22Rv1 (cell line): Measurements from ENCODE around the gene PTX4.

Source experiments
- ZFX ChIP-seq: fragments of 450-650 bp; IDR thresholded peaks from 2 replicates; pipeline ENCODE4 v1.6.1; 2017; ENCODE audit warnings: antibody characterized with exemption, borderline replicate concordance
- TF ChIP-seq, protein P1 (sequence below): fragments of 450-650 bp; IDR thresholded peaks from 2 replicates; pipeline ENCODE4 v1.5.1; 2017; ENCODE audit warnings: mild to moderate bottlenecking

DNA sequence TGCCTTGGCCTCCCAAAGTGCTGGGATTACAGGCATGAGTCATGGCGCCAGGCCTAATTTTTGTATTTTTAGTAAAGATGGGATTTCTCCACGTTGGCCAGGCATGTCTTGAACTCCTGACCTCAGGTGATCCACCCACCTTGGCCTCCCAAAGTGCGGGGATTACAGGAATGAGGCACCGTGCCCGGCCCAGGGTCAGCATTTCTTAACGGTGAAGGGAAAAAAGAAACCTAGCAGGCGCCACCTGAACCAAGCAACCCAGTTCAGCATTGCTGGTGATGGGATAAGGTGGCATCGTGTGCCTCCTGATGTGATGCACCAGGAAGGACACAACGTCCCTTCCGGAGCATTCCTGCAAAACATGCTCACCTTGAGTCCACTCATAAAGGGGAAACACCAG, 11.7 kb downstream of the PTX4 start:
- TF ChIP-seq, protein P1, sequence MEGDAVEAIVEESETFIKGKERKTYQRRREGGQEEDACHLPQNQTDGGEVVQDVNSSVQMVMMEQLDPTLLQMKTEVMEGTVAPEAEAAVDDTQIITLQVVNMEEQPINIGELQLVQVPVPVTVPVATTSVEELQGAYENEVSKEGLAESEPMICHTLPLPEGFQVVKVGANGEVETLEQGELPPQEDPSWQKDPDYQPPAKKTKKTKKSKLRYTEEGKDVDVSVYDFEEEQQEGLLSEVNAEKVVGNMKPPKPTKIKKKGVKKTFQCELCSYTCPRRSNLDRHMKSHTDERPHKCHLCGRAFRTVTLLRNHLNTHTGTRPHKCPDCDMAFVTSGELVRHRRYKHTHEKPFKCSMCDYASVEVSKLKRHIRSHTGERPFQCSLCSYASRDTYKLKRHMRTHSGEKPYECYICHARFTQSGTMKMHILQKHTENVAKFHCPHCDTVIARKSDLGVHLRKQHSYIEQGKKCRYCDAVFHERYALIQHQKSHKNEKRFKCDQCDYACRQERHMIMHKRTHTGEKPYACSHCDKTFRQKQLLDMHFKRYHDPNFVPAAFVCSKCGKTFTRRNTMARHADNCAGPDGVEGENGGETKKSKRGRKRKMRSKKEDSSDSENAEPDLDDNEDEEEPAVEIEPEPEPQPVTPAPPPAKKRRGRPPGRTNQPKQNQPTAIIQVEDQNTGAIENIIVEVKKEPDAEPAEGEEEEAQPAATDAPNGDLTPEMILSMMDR, result no peak
- TF ChIP-seq ZFX, result no peak
